PC-9 (cell line): ENCODE results near the gene FILIP1. TPM values are rescaled to one million over a fixed set of nuclear protein-coding genes. Genes with fewer than 3 reads are reported as not detected.
A peak's percentile ranks its signal among the peaks of the same experiment; 100 is the strongest.

Experiments
- BruUV-seq: library from RNA; stranded (reverse); fragments of 400-500 nt; replicated peaks from 2 replicates; lab custom pipeline; 2021; lab: Mats Ljungman, UMichigan
- CTCF ChIA-PET: fragments of 300-600 bp; sonication (Branson Sonifier 250); formaldehyde crosslinking; loops from one replicate; lab custom pipeline; 2022; ENCODE audit warnings: antibody characterized with exemption; lab: Charles Lee
- POLR2A ChIA-PET: fragments of 300-600 bp; sonication (Branson Sonifier 250); formaldehyde crosslinking; loops from one replicate; lab custom pipeline; 2022; ENCODE audit warnings: antibody characterized with exemption; ENCODE audit not compliant: unreplicated experiment; lab: Charles Lee
- DNase-seq, 2 experiments: peaks; one replicate each; pipeline versions ENCODE4 v3.0.0 to v3.0.0-alpha.2; 2015 to 2022; ENCODE audit warnings: mixed read lengths in 1 of 2
- H2AFZ ChIP-seq: fragments of 200-600 bp; sonication (generic); 2 replicates; pipeline ENCODE4 v1.8.1; 2017; ENCODE audit warnings: antibody characterized with exemption
- H3F3A ChIP-seq: fragments of 200-600 bp; sonication (generic); 2 replicates; pipeline ENCODE4 v1.8.1; 2017; ENCODE audit warnings: antibody characterized with exemption, mild to moderate bottlenecking, low read depth; ENCODE audit not compliant: insufficient read depth
- H3K27ac ChIP-seq: fragments of 200-600 bp; sonication (generic); 2 replicates; pipeline ENCODE4 v1.6.1; 2016; ENCODE audit warnings: mixed run types
- H3K27me3 ChIP-seq: fragments of 200-600 bp; sonication (generic); 2 replicates; pipeline ENCODE4 v1.6.1; 2016; ENCODE audit warnings: low read depth, mixed run types; ENCODE audit not compliant: insufficient read depth
- H3K36me3 ChIP-seq: fragments of 200-600 bp; sonication (generic); 2 replicates; pipeline ENCODE4 v1.6.1; 2016; ENCODE audit warnings: low read depth, mixed run types
- H3K4me1 ChIP-seq: fragments of 200-600 bp; sonication (generic); replicated peaks from 2 replicates; pipeline ENCODE4 v1.6.1; 2016; ENCODE audit warnings: mixed run types; ENCODE audit not compliant: insufficient read depth
- H3K4me2 ChIP-seq: fragments of 200-600 bp; sonication (generic); 2 replicates; pipeline ENCODE4 v1.6.1; 2017; ENCODE audit warnings: mixed run types
- H3K4me3 ChIP-seq: fragments of 200-600 bp; sonication (generic); 2 replicates; pipeline ENCODE4 v1.6.1; 2016; ENCODE audit warnings: mixed run types
- H3K79me2 ChIP-seq: fragments of 200-600 bp; sonication (generic); 2 replicates; pipeline ENCODE4 v1.6.1; 2017; ENCODE audit warnings: low read depth, mixed run types
- H3K9me2 ChIP-seq: fragments of 200-600 bp; sonication (generic); 2 replicates; pipeline ENCODE4 v1.8.1; 2017; ENCODE audit warnings: mild to moderate bottlenecking; ENCODE audit not compliant: insufficient read depth
- H3K9me3 ChIP-seq: fragments of 200-600 bp; sonication (generic); 2 replicates; pipeline ENCODE4 v1.8.1; 2016; ENCODE audit warnings: low read depth; ENCODE audit not compliant: insufficient read depth
- H4K20me1 ChIP-seq: fragments of 200-600 bp; sonication (generic); 2 replicates; pipeline ENCODE4 v1.8.1; 2017; ENCODE audit not compliant: insufficient read depth
- EZH2 ChIP-seq: fragments of 200-600 bp; sonication (generic); IDR thresholded peaks from 2 replicates; pipeline ENCODE4 v1.8.0; 2017; ENCODE audit warnings: antibody characterized with exemption, low read depth
- intact Hi-C: fragments of 100-400 bp; cut with micrococcal nuclease; formaldehyde crosslinking; loops from one replicate; pipeline ENCODE4 v1.10.0; 2022; ENCODE audit not compliant: unreplicated experiment
- total RNA-seq: library from RNA; stranded (reverse); gene quantifications from 2 replicates; pipeline ENCODE4 v1.2.3, GENCODE V29; 2021
- TF ChIP-seq, protein P1 (sequence below): fragments of 200-600 bp; sonication (generic); conservative IDR thresholded peaks from 2 replicates; pipeline ENCODE4 v1.6.1; 2017; ENCODE audit warnings: mixed run types, antibody characterized with exemption, mild to moderate bottlenecking, moderate library complexity

The FILIP1 gene
- total RNA-seq, 1 experiment from 2014 or later: 0.15 TPM

- peaks cover 37% of the 10 kb centered on the region for H3K4me1 ChIP-seq
- intact Hi-C loops: loop anchor here (10.0 kb wide), 1 partner anchor 317 kb away; the partner anchor contains the start of gene SENP6
- no peaks in the 10 kb centered on the region for H3K36me3 ChIP-seq
- CTCF ChIA-PET: no interaction called here
- no peak for TF ChIP-seq EZH2
- TF ChIP-seq, protein P1, sequence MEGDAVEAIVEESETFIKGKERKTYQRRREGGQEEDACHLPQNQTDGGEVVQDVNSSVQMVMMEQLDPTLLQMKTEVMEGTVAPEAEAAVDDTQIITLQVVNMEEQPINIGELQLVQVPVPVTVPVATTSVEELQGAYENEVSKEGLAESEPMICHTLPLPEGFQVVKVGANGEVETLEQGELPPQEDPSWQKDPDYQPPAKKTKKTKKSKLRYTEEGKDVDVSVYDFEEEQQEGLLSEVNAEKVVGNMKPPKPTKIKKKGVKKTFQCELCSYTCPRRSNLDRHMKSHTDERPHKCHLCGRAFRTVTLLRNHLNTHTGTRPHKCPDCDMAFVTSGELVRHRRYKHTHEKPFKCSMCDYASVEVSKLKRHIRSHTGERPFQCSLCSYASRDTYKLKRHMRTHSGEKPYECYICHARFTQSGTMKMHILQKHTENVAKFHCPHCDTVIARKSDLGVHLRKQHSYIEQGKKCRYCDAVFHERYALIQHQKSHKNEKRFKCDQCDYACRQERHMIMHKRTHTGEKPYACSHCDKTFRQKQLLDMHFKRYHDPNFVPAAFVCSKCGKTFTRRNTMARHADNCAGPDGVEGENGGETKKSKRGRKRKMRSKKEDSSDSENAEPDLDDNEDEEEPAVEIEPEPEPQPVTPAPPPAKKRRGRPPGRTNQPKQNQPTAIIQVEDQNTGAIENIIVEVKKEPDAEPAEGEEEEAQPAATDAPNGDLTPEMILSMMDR: no peak
- BruUV-seq: no TSS peak
- POLR2A ChIA-PET: no interaction called here
- H4K20me1 ChIP-seq: no peaks in the 10 kb centered on the region
- DNase-seq: no peak
- H3K27me3 ChIP-seq: no peaks in the 10 kb centered on the region
- no peaks in the 10 kb centered on the region for H3K9me2 ChIP-seq
- peaks cover 35% of the 10 kb centered on the region for H3K79me2 ChIP-seq
- H3F3A ChIP-seq: peaks cover 12% of the 10 kb centered on the region
- no peak overlapping the region for H2AFZ ChIP-seq
- H3K4me2 ChIP-seq: peak overlapping the region; percentile 88
- H3K27ac ChIP-seq: peak overlapping the region; percentile 40
- H3K9me3 ChIP-seq: no peaks in the 10 kb centered on the region
- H3K4me3 ChIP-seq: 0 out of 2 replicates have a peak overlapping the region, but pooled peaks have one; percentile 95
Observed at GRCh38 chr6:75287424-75287823, 206.2 kb downstream of the FILIP1 start.

- intact Hi-C loops: loop anchor here (10.0 kb wide), 1 partner anchor 318 kb away; the partner anchor contains the start of gene SENP6
- Histone ChIP-seq H3K27ac (no peak overlapping the region), H2AFZ (no peak overlapping the region), H3K4me2 (peak overlapping the region; percentile 88), H3K4me3 (peak overlapping the region; percentile 95; the same call in 1 of the 2 replicates), H4K20me1 (peaks cover under 1% of the 10 kb centered on the region; the same call in 1 of the 2 replicates), H3K27me3 (no peaks in the 10 kb centered on the region), H3K36me3 (no peaks in the 10 kb centered on the region), H3K9me2 (no peaks in the 10 kb centered on the region), H3K79me2 (peaks cover 40% of the 10 kb centered on the region), H3K4me1 (peaks cover 42% of the 10 kb centered on the region), H3F3A (peaks cover 12% of the 10 kb centered on the region), H3K9me3 (no peaks in the 10 kb centered on the region)
- TF ChIP-seq EZH2: no peak
- TF ChIP-seq, protein P1: no peak
- DNase-seq: no peak
- ChIA-PET POLR2A (no interaction called here), CTCF (no interaction called here)
- no TSS peak for BruUV-seq
Observed at GRCh38 chr6:75286955-75287354, 206.6 kb downstream of the FILIP1 start.

DNA sequence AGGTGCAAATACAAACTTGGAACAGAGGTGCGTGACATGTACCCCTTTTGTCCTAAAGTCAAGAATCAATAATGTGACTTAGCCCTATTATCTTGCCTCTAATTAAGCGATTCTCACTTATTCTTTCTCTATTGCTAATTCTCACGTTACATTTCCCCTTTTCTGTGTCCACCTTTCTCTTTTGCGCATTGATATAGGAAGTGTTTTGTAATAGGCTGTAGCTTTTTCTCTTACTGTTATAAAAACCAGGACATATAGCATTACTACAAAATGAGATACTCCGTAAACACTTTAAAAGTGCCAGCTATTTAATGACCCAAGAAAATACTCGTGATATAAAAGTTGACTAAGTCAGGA is 208.3 kb downstream of the FILIP1 start:
- TF ChIP-seq EZH2: no peak
- TF ChIP-seq, protein P1: no peak
- H2AFZ ChIP-seq: peak overlapping the region; percentile 98
- ChIA-PET CTCF (no interaction called here), POLR2A (interaction anchor here (0.6 to 1.1 kb wide), 4 partner anchors 10 to 316 kb away, joined by 4 to 8 read pairs (median 7); partner anchors contain the start of gene SENP6)
- peaks cover 12% of the 10 kb centered on the region for H3F3A ChIP-seq
- peak overlapping the region; percentile 85 for H3K27ac ChIP-seq
- no peaks in the 10 kb centered on the region for H3K27me3 ChIP-seq
- intact Hi-C loops: loop anchor here (2.0 to 10.0 kb wide), 2 partner anchors 16 to 320 kb away; partner anchors contain the start of gene SENP6
- peaks cover 54% of the 10 kb centered on the region for H3K4me1 ChIP-seq
- BruUV-seq: TSS peak; percentile 83
- H4K20me1 ChIP-seq: peaks cover 5% of the 10 kb centered on the region; the same call in 1 of the 2 replicates
- H3K4me3 ChIP-seq: peak overlapping the region; percentile 95
- peak in 1 of 2 experiments; percentile 51 for DNase-seq
- H3K9me3 ChIP-seq: no peaks in the 10 kb centered on the region
- H3K79me2 ChIP-seq: peaks cover 57% of the 10 kb centered on the region
- H3K9me2 ChIP-seq: no peaks in the 10 kb centered on the region
- H3K36me3 ChIP-seq: no peaks in the 10 kb centered on the region
- peak overlapping the region; percentile 88 for H3K4me2 ChIP-seq
